Kidney (tissue), 14 donors: Measurements from ENCODE around the gene GNB1. TPM values are rescaled to one million over a fixed set of nuclear protein-coding genes. Genes with fewer than 3 reads are reported as not detected.
A peak's percentile ranks its signal among the peaks of the same experiment; 100 is the strongest.
"Not testable (repeated sequence)": the region's sequence is repeated elsewhere in the genome, so short reads cannot be mapped to it uniquely, and the experiment has no call there.

ENCODE experiments used
- DNase-seq, 5 donors: peaks; one replicate each; pipeline ENCODE4 v3.0.0-alpha.2; 2013 to 2020
- FAIRE-seq: peaks from 2 replicates; lab custom pipeline; 2012; peaks lifted over from hg19 to GRCh38; lab: Jason Lieb, UNC
- H3K27ac ChIP-seq, 2 donors: one replicate each; pipeline ENCODE4 v1.7.0; 2013; ENCODE audit warnings: low read depth in 2 of 2, low read length in 2 of 2, inconsistent platforms in 1 of 2
- H3K27me3 ChIP-seq: one replicate; pipeline ENCODE4 v1.7.1; 2013; ENCODE audit warnings: low read length, inconsistent platforms; ENCODE audit not compliant: control insufficient read depth, insufficient read depth
- H3K36me3 ChIP-seq, 3 donors: one replicate each; pipeline versions ENCODE4 v1.7.0 to v1.7.1; 2013; ENCODE audit warnings: low read length in 3 of 3, control low read depth in 1 of 3, inconsistent platforms in 1 of 3; ENCODE audit not compliant: insufficient read depth in 3 of 3, control insufficient read depth in 2 of 3
- H3K4me1 ChIP-seq, 3 donors: one replicate each; pipeline versions ENCODE4 v1.7.0 to v1.7.1; 2013; ENCODE audit warnings: low read length in 3 of 3, inconsistent platforms in 1 of 3, low read depth in 1 of 3; ENCODE audit not compliant: control insufficient read depth in 2 of 3, insufficient read depth in 2 of 3
- H3K4me3 ChIP-seq, 3 donors: one replicate each; pipeline versions ENCODE4 v1.7.0 to v1.8.1; 2013; ENCODE audit warnings: low read length in 3 of 3, control low read depth in 1 of 3, inconsistent platforms in 1 of 3
- H3K9ac ChIP-seq, 3 donors: one replicate each; pipeline versions ENCODE4 v1.7.0 to v1.7.1; 2013; ENCODE audit warnings: low read length in 3 of 3, control low read depth in 1 of 3, inconsistent platforms in 1 of 3
- H3K9me3 ChIP-seq, 3 donors: one replicate each; pipeline versions ENCODE4 v1.7.0 to v1.7.1; 2013; ENCODE audit warnings: low read length in 3 of 3, control low read depth in 1 of 3, inconsistent platforms in 1 of 3; ENCODE audit not compliant: control insufficient read depth in 2 of 3, insufficient read depth in 1 of 3
- intact Hi-C: fragments of 100-400 bp; cut with DNase I; formaldehyde crosslinking; loops from one replicate; pipeline ENCODE4 v1.11.1; 2022
- polyA plus RNA-seq: library from polyadenylated mRNA; stranded (reverse); fragments of 350-450 nt; fragmentation: Illumina TruSeq; extraction: RNeasy Lipid Tissue Mini Kit (QIAGEN cat#74804); gene quantifications from one replicate; pipeline ENCODE4 v1.2.3, GENCODE V29; 2014; ENCODE audit warnings: low read depth, low replicate concordance; ENCODE audit not compliant: insufficient read depth
- total RNA-seq: library from RNA; stranded (reverse); fragmentation: NEBNext Ultra II Directional; extraction: Animal tissue kit (Norgen Biotek cat#: 25700); gene quantifications from one replicate; pipeline ENCODE4 v1.2.1, GENCODE V29; 2021
- TF ChIP-seq, protein P1 (sequence below): IDR thresholded peaks from 3 replicates; pipeline ENCODE4 v1.5.1; 2012; ENCODE audit warnings: mild to moderate bottlenecking, moderate library complexity, borderline replicate concordance; ENCODE audit not compliant: insufficient read depth; ENCODE audit errors: extremely low read depth
- donor health status: control.
- donor health status: control.
- donor health status: control.
- donor health status: control.
- donor health status: control.
- donor health status: DM: yes; HTN: yes; CAD: no.
- donor health status: Normal renal cell carcinoma (clear cell type).

The GNB1 gene
- total and polyA plus RNA-seq, 2 donors from 2014 or later, result 144 to 347 TPM

DNA sequence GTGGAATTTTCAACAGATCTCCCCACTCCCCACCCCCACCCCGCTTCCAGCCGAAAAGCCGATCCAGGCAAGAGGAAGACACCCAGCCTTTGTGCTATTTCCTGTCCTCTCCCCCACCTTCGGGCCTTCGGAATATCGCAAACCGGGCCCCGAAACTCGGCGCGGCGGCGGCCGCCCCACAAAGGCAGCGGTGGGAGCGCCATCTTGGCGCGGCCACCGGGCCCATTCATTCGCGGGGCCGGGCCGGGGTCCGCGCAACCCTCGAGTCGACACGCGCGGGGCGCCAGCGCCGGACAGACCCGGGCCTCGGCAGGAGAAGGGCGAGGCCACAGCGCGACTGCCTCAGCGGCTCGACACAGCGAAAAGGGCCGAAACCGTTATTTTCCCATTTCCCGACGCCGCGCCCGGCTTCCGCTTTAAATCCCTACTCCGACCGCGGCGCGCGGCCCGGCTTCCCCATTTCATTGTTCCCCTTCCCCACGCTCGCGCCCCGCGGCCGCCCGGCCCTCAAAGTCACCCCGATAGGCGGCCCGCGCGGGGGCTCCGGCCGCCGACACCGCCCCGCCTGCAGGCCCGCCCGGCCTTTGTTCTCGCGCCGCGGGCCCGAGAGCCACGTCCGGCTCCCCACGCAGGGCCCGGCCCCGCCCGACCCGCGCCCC is 911 bp downstream of the GNB1 start:
- no peaks in the 10 kb centered on the region for H3K9me3 ChIP-seq
- no peak for FAIRE-seq
- H3K4me1 ChIP-seq, result peaks cover 0 to 17% (median 12%) of the 10 kb centered on the region in 3 donors
- H3K27ac ChIP-seq, result peak overlapping the region; percentile 63 to 83
- no peaks in the 10 kb centered on the region for H3K27me3 ChIP-seq
- TF ChIP-seq, protein P1, sequence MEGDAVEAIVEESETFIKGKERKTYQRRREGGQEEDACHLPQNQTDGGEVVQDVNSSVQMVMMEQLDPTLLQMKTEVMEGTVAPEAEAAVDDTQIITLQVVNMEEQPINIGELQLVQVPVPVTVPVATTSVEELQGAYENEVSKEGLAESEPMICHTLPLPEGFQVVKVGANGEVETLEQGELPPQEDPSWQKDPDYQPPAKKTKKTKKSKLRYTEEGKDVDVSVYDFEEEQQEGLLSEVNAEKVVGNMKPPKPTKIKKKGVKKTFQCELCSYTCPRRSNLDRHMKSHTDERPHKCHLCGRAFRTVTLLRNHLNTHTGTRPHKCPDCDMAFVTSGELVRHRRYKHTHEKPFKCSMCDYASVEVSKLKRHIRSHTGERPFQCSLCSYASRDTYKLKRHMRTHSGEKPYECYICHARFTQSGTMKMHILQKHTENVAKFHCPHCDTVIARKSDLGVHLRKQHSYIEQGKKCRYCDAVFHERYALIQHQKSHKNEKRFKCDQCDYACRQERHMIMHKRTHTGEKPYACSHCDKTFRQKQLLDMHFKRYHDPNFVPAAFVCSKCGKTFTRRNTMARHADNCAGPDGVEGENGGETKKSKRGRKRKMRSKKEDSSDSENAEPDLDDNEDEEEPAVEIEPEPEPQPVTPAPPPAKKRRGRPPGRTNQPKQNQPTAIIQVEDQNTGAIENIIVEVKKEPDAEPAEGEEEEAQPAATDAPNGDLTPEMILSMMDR, result no peak
- intact Hi-C loops, result no loop called here
- peak overlapping the region; percentile 47 to 77 (median 69) for H3K9ac ChIP-seq
- H3K4me3 ChIP-seq, result peak overlapping the region; percentile 57 to 76 (median 68)
- DNase-seq, result peak in 3 of 5 donors; percentile 62 to 87 (median 63)
- H3K36me3 ChIP-seq, result no peaks in the 10 kb centered on the region

DNA sequence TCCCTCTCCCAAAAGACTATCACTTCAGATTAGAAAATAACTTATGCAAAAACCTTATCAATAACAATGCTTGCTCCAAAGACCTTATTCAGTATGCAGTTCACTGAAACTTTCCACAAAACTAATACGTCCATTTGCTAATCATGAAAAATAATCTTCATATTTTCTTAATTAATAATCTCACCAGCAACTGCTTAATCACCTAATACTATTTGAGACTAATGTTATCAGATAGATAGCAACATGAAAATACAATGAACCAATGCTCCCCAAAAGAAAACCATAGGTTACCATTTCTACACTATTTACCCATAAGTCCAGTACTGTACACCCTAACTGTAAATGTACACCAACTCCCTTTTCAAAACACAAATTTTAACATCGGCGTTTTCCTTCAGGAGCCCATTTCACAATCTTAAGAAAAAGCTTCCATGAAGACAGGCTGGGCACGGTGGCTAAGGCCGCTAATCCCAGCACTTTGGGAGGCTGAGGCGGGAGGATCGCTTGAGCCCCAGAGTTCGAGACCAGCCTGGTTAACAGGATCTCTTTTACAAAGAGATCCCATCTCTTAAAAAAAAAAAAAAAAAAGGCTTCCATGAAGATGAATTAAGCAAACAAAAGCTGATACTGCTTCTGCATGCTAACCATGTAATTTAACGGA is 1.7 kb downstream of the GNB1 start:
- peak overlapping the region; percentile 57 to 76 (median 68) for H3K4me3 ChIP-seq
- H3K27me3 ChIP-seq, result no peaks in the 10 kb centered on the region
- H3K9ac ChIP-seq, result peak overlapping the region; percentile 17 to 77 (median 47)
- intact Hi-C loops, result no loop called here
- FAIRE-seq (no peak), DNase-seq (peak in 1 of 5 donors; percentile 22)
- TF ChIP-seq, protein P1, result no peak
- no peaks in the 10 kb centered on the region for H3K9me3 ChIP-seq
- H3K27ac ChIP-seq, result peak overlapping the region in 1 of 2 donors; percentile 63
- H3K4me1 ChIP-seq, result peaks cover 0 to 15% (median 9%) of the 10 kb centered on the region in 3 donors
- no peaks in the 10 kb centered on the region for H3K36me3 ChIP-seq

DNA sequence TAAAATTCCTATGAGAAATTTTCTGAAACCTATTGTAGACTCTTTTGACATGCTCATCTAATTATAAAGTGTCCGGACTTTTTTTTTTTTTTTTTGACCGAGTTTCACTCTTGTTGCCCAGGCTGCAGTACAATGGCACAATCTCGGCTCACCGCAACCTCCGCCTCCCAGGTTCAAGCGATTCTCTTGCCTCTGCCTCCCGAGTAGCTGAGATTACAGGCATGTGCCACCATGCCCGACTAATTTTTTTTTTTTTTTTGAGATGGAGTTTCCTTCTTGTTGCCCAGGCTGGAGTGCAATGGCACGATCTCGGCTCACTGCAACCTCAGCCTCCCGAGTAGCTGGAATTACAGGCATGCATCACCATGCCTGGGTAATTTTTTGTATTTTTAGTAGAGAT is 7.0 kb downstream of the GNB1 start:
- H3K9me3 ChIP-seq, FAIRE-seq, H3K4me3 ChIP-seq, H3K36me3 ChIP-seq, H3K27ac ChIP-seq, intact Hi-C loops, H3K27me3 ChIP-seq, H3K9ac ChIP-seq: not testable (repeated sequence)
- peaks cover 0 to 24% (median 24%) of the 10 kb centered on the region in 3 donors for H3K4me1 ChIP-seq
- peak in 1 of 5 donors; percentile 16 for DNase-seq

DNA sequence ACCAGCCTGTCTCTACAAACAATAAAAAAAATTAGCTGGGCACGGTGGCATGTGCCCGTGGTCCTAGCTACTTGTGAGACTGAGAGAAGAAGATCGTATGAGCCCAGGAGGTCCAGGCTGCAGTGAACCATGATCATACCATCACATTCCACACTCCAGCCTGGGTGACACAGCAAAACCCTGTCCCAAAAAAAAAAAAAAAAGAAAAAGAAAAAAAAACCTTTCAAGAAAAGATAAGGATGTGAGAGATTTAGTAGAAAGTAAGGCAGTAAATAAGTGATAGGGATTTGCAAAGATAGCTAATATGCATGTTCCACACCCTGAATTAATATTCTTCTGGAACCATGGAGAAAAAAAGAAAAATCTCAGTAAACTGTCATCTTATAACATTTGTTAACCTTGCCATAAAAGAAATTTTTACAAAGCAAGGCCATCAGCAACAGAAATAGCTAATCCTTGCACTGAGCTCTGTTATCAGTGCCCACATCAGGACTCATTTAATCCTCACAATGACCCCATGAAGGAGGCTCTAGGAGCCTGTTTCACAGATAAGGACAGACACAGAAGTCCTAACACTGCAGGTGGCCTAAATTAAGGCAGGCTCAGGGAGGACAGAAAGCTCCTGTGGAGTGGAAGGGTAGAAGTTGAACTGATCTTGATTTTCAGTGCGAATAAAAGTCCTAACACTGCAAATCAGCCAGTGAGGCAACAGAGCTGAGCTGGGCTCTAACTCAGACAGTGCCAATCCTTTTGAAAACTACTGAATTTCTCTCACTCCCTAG is 7.6 kb downstream of the GNB1 start:
- no peak for FAIRE-seq
- Histone ChIP-seq H3K9ac (no peak overlapping the region), H3K36me3 (no peaks in the 10 kb centered on the region), H3K27me3 (no peaks in the 10 kb centered on the region), H3K9me3 (no peaks in the 10 kb centered on the region), H3K27ac (no peak overlapping the region), H3K4me1 (peaks cover 0 to 23% (median 22%) of the 10 kb centered on the region in 3 donors), H3K4me3 (peak overlapping the region in 2 of 3 donors; percentile 1 to 15)
- peak in 1 of 5 donors; percentile 13 for DNase-seq
- intact Hi-C loops, result no loop called here
- TF ChIP-seq, protein P1, result no peak
